ENCODE measurements around the gene ARHGEF10L. TPM values are rescaled to one million over a fixed set of nuclear protein-coding genes. Genes with fewer than 3 reads are reported as not detected.

ARHGEF10L gene
- total RNA-seq, 1 donor from 2014 or later = 3.1 TPM

- TF ChIP-seq CTCF (IDR thresholded peaks at IDR 0.05; ENCODE audit: unreplicated experiment) = no peak
- Mint-ChIP-seq H3K9me3 (ENCODE audit: unreplicated experiment) (no peaks in the 10 kb centered on the region), H3K27me3 (ENCODE audit: unreplicated experiment) (peaks cover 14% of the 10 kb centered on the region), H3K27ac (ENCODE audit: unreplicated experiment) (no peak overlapping the region), H3K36me3 (ENCODE audit: low read depth, unreplicated experiment) (no peaks in the 10 kb centered on the region), H3K4me1 (ENCODE audit: unreplicated experiment) (no peaks in the 10 kb centered on the region), H3K4me3 (ENCODE audit: unreplicated experiment) (no peak overlapping the region)
- no peak for DNase-seq (ENCODE audit: low spot score)
Observed at GRCh38 chr1:17515902-17516301, 23.6 kb upstream of the ARHGEF10L start.

- Mint-ChIP-seq H3K9me3 (ENCODE audit: unreplicated experiment) (no peaks in the 10 kb centered on the region), H3K27me3 (ENCODE audit: unreplicated experiment) (peaks cover 14% of the 10 kb centered on the region), H3K27ac (ENCODE audit: unreplicated experiment) (no peak overlapping the region), H3K4me1 (ENCODE audit: unreplicated experiment) (no peaks in the 10 kb centered on the region), H3K4me3 (ENCODE audit: unreplicated experiment) (no peak overlapping the region), H3K36me3 (ENCODE audit: low read depth, unreplicated experiment) (no peaks in the 10 kb centered on the region)
- TF ChIP-seq CTCF (IDR thresholded peaks at IDR 0.05; ENCODE audit: unreplicated experiment) = no peak
- no peak for DNase-seq (ENCODE audit: low spot score)
Observed at GRCh38 chr1:17516303-17517214, 22.9 kb upstream of the ARHGEF10L start.

GRCh38 chr1:17520041-17520440 is 19.5 kb upstream of the ARHGEF10L start:
- no peak for DNase-seq (ENCODE audit: low spot score)
- Mint-ChIP-seq H3K9me3 (ENCODE audit: unreplicated experiment) (no peaks in the 10 kb centered on the region), H3K36me3 (ENCODE audit: low read depth, unreplicated experiment) (no peaks in the 10 kb centered on the region), H3K27ac (ENCODE audit: unreplicated experiment) (no peak overlapping the region), H3K4me1 (ENCODE audit: unreplicated experiment) (no peaks in the 10 kb centered on the region), H3K4me3 (ENCODE audit: unreplicated experiment) (no peak overlapping the region), H3K27me3 (ENCODE audit: unreplicated experiment) (peaks cover 12% of the 10 kb centered on the region)
- TF ChIP-seq CTCF (IDR thresholded peaks at IDR 0.05; ENCODE audit: unreplicated experiment) = no peak

GRCh38 chr1:17520473-17521319 is 18.8 kb upstream of the ARHGEF10L start:
- Mint-ChIP-seq H3K27ac (ENCODE audit: unreplicated experiment) (no peak overlapping the region), H3K36me3 (ENCODE audit: low read depth, unreplicated experiment) (no peaks in the 10 kb centered on the region), H3K4me1 (ENCODE audit: unreplicated experiment) (no peaks in the 10 kb centered on the region), H3K4me3 (ENCODE audit: unreplicated experiment) (no peak overlapping the region), H3K27me3 (ENCODE audit: unreplicated experiment) (peaks cover 12% of the 10 kb centered on the region), H3K9me3 (ENCODE audit: unreplicated experiment) (no peaks in the 10 kb centered on the region)
- no peak for DNase-seq (ENCODE audit: low spot score)
- no peak for TF ChIP-seq CTCF (IDR thresholded peaks at IDR 0.05; ENCODE audit: unreplicated experiment)
